Spleen (tissue), 7 donors: ENCODE results near the gene HCK.

Experiments
- POLR2A ChIP-seq, 3 donors: fragments of 450-650 bp; IDR thresholded peaks; one replicate each; pipeline ENCODE4 v1.5.1; 2017; ENCODE audit warnings: antibody characterized with exemption in 3 of 3, mild to moderate bottlenecking in 1 of 3
- POLR2AphosphoS5 ChIP-seq, 3 donors: sonication (generic); formaldehyde crosslinking; IDR thresholded peaks; one replicate each; pipeline ENCODE4 v1.5.1; 2017; ENCODE audit warnings: antibody characterized with exemption in 3 of 3
- TF ChIP-seq, protein P1 (sequence below), 11 experiments: fragments of 200-600 bp in 7 of 11; fragments of 450-650 bp in 4 of 11; sonication (generic) in 4 of 11; IDR thresholded peaks in 8 of 11; conservative IDR thresholded peaks in 3 of 11; 1 replicate in 7 of 11; 2 replicates in 4 of 11; pipeline versions ENCODE4 v1.4.0 to v1.8.0; 2016 to 2021; ENCODE audit warnings: antibody characterized with exemption in 11 of 11, inconsistent platforms in 4 of 11, mild to moderate bottlenecking in 1 of 11
- donor health status: DM: no; HTN: no; CAD: no; lungs with moderate emphysema.
- donor health status: DM: no; HTN: no; CAD: no.
- donor health status: DM: no; HTN: no; CAD: no.

DNA sequence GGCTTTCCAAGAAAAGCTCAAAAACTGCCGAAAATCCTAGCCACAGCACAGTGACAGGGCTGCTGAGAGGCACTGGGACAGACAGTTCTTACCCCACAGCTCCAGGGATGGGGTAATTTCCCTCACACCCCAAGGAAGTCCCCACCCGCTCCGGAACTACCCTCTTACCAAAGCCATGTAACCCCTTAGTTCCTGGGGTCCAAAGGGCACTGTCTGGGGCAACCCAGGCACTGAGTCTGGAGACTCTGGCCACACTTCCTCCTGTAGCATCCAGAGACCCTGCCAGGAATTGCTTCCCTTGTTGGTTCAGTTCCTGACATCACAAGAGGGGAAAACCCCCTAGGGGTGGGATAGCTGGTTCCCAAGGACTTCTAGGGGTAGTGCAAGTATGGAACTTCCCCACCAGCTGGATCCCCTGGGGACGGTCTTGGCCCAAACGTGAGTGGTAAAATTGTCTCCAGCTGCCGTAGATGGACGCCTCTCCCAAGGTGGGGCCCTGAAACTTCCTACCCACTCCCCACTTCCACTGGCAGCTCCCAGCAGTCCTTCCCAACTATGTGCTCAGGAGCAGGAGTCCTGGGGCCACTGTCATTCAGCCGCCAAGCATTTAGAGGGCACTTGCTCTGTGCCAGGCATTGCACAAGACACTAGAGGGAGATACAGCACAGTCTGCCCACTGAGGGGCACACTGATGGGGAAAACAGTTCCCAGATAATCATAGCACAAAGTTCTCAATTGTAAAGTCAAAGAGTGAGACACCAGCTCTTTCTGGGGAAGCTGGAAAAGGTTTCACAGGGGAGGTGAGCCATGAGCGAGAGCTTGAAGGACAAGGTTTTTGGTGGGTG, 17.2 kb upstream of the HCK start:
- TF ChIP-seq POLR2A (IDR thresholded peaks at IDR 0.05) (no peak), POLR2AphosphoS5 (IDR thresholded peaks at IDR 0.05) (peak in 2 of 3 donors; percentile 40 to 56)
- TF ChIP-seq, protein P1, sequence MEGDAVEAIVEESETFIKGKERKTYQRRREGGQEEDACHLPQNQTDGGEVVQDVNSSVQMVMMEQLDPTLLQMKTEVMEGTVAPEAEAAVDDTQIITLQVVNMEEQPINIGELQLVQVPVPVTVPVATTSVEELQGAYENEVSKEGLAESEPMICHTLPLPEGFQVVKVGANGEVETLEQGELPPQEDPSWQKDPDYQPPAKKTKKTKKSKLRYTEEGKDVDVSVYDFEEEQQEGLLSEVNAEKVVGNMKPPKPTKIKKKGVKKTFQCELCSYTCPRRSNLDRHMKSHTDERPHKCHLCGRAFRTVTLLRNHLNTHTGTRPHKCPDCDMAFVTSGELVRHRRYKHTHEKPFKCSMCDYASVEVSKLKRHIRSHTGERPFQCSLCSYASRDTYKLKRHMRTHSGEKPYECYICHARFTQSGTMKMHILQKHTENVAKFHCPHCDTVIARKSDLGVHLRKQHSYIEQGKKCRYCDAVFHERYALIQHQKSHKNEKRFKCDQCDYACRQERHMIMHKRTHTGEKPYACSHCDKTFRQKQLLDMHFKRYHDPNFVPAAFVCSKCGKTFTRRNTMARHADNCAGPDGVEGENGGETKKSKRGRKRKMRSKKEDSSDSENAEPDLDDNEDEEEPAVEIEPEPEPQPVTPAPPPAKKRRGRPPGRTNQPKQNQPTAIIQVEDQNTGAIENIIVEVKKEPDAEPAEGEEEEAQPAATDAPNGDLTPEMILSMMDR (IDR thresholded peaks at IDR 0.05 in 8 of 11, conservative IDR thresholded peaks at IDR 0.05 in 3 of 11), result peak in 8 of 11 experiments; percentile 11 to 57 (median 46)
